Endodermal cell (in vitro differentiated cells): Measurements from ENCODE around the gene ZNF550. TPM values are rescaled to one million over a fixed set of nuclear protein-coding genes. Genes with fewer than 3 reads are reported as not detected.

Source experiments
- DNase-seq: peaks from one replicate; pipeline ENCODE4 v3.0.0-alpha.2; 2017
- H3K27ac ChIP-seq: 2 replicates; pipeline ENCODE4 v1.5.1; 2013; ENCODE audit warnings: mild to moderate bottlenecking, low read depth, low read length, moderate library complexity
- H3K27me3 ChIP-seq: 2 replicates; pipeline ENCODE4 v1.6.1; 2013; ENCODE audit warnings: mild to moderate bottlenecking, low read length, moderate library complexity; ENCODE audit not compliant: insufficient read depth, control insufficient read depth, poor library complexity, severe bottlenecking
- H3K36me3 ChIP-seq: 2 replicates; pipeline ENCODE4 v1.7.0; 2013; ENCODE audit warnings: mild to moderate bottlenecking, low read length, moderate library complexity; ENCODE audit not compliant: control insufficient read depth, insufficient read depth
- H3K4me1 ChIP-seq: one replicate; pipeline ENCODE4 v1.7.0; 2013; ENCODE audit warnings: low read length; ENCODE audit not compliant: control insufficient read depth, insufficient read depth
- H3K4me3 ChIP-seq: 2 replicates; pipeline ENCODE4 v1.5.1; 2013; ENCODE audit warnings: mild to moderate bottlenecking, low read length, moderate library complexity
- H3K9ac ChIP-seq: 2 replicates; pipeline ENCODE4 v1.6.1; 2013; ENCODE audit warnings: mild to moderate bottlenecking, low read length, moderate library complexity; ENCODE audit not compliant: poor library complexity, severe bottlenecking; ENCODE audit errors: extremely low read depth
- H3K9me3 ChIP-seq: 2 replicates; pipeline ENCODE4 v1.6.1; 2013; ENCODE audit warnings: mild to moderate bottlenecking, low read length, moderate library complexity; ENCODE audit not compliant: control insufficient read depth
- H3K27ac Mint-ChIP-seq: 2 replicates; pipeline ENCODE4 v1.8.0; 2020; ENCODE audit warnings: mixed read lengths
- H3K27me3 Mint-ChIP-seq: 2 replicates; pipeline ENCODE4 v1.8.0; 2021; ENCODE audit warnings: mild to moderate bottlenecking, mixed read lengths; ENCODE audit not compliant: insufficient read depth
- H3K36me3 Mint-ChIP-seq: 2 replicates; pipeline ENCODE4 v1.8.0; 2020; ENCODE audit warnings: low read depth, mixed read lengths
- H3K4me1 Mint-ChIP-seq: 2 replicates; pipeline ENCODE4 v1.8.0; 2020; ENCODE audit warnings: mixed read lengths
- H3K4me3 Mint-ChIP-seq: 2 replicates; pipeline ENCODE4 v1.8.0; 2020; ENCODE audit warnings: mild to moderate bottlenecking, moderate library complexity, mixed read lengths
- H3K9me3 Mint-ChIP-seq: 2 replicates; pipeline ENCODE4 v1.8.0; 2020; ENCODE audit warnings: mild to moderate bottlenecking, mixed read lengths
- WGBS, 2 experiments: methylation state at CpG; one replicate each; pipeline versions ENCODE4 v1.1.5 to v1.1.7; 2013; ENCODE audit warnings: missing lambda C conversion rate in 2 of 2, mixed read lengths in 1 of 2; ENCODE audit not compliant: insufficient coverage in 1 of 2, insufficient read length in 1 of 2; 5-methylcytosine and 5-hydroxymethylcytosine counted together
- total RNA-seq, 2 donors: library from RNA; stranded (reverse); fragmentation: NEBNext Ultra II Directional in 1 of 2; extraction: Animal tissue kit (Norgen Biotek cat#: 25700) in 1 of 2; gene quantifications; 2 replicates in 1 of 2; 3 replicates in 1 of 2; pipeline ENCODE4 v1.2.1, GENCODE V29; 2021
- TF ChIP-seq, protein P1 (sequence below): fragments of 200-600 bp; sonication (generic); conservative IDR thresholded peaks from 2 replicates; pipeline ENCODE4 v1.5.0; 2021; ENCODE audit warnings: antibody characterized with exemption, mild to moderate bottlenecking

Gene ZNF550
- total RNA-seq, 2 donors from 2014 or later = 12.3 to 16.2 TPM

DNA sequence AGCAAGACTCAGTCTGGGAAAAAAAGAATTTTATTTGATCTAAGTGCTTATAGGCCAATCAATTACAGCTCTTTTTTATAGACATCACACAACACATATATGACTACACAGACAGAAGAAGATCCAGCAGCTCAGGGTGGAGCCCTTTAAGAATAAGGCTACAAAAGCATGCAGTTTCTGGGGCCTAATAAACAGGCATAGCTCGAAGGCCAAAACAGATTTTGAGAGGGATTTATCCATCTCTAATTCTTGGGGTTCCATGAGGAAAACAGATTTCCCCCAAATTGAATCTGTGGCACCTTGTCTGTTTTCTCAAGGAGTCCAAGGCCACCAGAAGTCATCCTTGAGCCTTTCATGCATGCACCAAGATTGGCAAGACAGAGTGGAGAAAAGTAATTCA is 3.9 kb upstream of the ZNF550 start:
- peaks cover 91% of the 10 kb centered on the region for H3K9me3 Mint-ChIP-seq
- peaks cover 5% of the 10 kb centered on the region for H3K36me3 Mint-ChIP-seq
- Histone ChIP-seq H3K9ac (no peak overlapping the region), H3K36me3 (no peaks in the 10 kb centered on the region), H3K4me1 (no peaks in the 10 kb centered on the region), H3K27ac (no peak overlapping the region), H3K9me3 (peaks cover 88% of the 10 kb centered on the region), H3K4me3 (no peak overlapping the region), H3K27me3 (no peaks in the 10 kb centered on the region)
- TF ChIP-seq, protein P1, sequence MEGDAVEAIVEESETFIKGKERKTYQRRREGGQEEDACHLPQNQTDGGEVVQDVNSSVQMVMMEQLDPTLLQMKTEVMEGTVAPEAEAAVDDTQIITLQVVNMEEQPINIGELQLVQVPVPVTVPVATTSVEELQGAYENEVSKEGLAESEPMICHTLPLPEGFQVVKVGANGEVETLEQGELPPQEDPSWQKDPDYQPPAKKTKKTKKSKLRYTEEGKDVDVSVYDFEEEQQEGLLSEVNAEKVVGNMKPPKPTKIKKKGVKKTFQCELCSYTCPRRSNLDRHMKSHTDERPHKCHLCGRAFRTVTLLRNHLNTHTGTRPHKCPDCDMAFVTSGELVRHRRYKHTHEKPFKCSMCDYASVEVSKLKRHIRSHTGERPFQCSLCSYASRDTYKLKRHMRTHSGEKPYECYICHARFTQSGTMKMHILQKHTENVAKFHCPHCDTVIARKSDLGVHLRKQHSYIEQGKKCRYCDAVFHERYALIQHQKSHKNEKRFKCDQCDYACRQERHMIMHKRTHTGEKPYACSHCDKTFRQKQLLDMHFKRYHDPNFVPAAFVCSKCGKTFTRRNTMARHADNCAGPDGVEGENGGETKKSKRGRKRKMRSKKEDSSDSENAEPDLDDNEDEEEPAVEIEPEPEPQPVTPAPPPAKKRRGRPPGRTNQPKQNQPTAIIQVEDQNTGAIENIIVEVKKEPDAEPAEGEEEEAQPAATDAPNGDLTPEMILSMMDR = no peak
- peaks cover 8% of the 10 kb centered on the region for H3K27me3 Mint-ChIP-seq
- 44 to 65% methylated on average over 1 of the region's 1 CpG for whole genome bisulfite sequencing, 2 experiments
- no peak overlapping the region for H3K4me3 Mint-ChIP-seq
- no peak for DNase-seq
- H3K4me1 Mint-ChIP-seq = peaks cover 6% of the 10 kb centered on the region
- H3K27ac Mint-ChIP-seq = no peak overlapping the region

DNA sequence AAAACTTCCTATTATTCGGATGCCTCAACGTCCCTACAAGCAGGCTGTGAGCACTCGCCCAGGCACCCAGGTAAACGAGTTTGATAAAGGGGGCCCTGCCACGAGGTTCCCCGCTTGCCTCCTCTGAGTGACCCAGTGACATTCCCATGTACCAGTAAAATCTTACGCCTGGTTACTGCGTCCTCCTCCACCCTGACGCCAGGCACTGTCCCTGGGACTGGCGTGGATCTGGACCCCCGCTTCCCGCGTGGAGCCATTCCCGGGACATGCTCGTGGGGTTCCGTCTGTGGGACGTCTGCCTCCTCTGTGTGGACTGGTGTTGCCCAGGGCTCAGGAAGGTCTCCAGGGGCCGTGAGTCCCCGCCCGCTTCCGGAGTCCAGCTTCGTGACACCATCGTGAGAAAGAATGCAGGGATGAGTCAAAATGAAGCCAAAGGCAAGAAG is 407 bp upstream of the ZNF550 start:
- Mint-ChIP-seq H3K36me3 (peaks cover 26% of the 10 kb centered on the region), H3K27ac (no peak overlapping the region), H3K4me1 (peaks cover 20% of the 10 kb centered on the region), H3K4me3 (peak overlapping the region; percentile 91), H3K9me3 (peaks cover 56% of the 10 kb centered on the region), H3K27me3 (peaks cover 5% of the 10 kb centered on the region)
- H3K27ac ChIP-seq = no peak overlapping the region
- TF ChIP-seq, protein P1 = no peak
- peak overlapping the region; percentile 90 for H3K4me3 ChIP-seq
- H3K36me3 ChIP-seq = peaks cover 13% of the 10 kb centered on the region
- 85 to 88% methylated on average over 19 to 23 of the region's 23 CpGs for WGBS, 2 experiments
- DNase-seq = no peak
- no peaks in the 10 kb centered on the region for H3K4me1 ChIP-seq
- H3K9me3 ChIP-seq = peaks cover 53% of the 10 kb centered on the region
- H3K9ac ChIP-seq = no peak overlapping the region
- H3K27me3 ChIP-seq = no peaks in the 10 kb centered on the region

DNA sequence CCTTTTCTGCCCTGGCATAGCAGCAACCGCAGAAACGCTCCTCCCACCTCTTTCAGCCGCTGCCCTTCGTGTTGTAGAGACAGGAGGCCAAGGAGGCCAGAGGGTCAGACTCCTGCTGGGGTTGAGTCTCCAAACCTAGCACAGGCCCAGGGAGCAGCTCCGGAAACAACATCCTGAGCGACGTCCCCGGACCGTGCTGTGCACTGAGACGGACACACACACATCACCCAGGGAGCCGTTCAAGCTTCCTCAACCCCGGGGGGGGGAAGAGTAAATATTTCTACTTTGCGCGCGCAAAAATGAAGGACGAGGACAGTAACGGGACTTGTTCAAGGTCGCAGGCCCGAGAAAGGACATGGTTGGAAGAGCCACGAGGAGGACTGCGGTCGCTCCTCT is 657 bp downstream of the ZNF550 start:
- H3K36me3 Mint-ChIP-seq = peaks cover 36% of the 10 kb centered on the region
- peak overlapping the region; percentile 90 for H3K4me3 ChIP-seq
- H3K27me3 ChIP-seq = no peaks in the 10 kb centered on the region
- H3K4me3 Mint-ChIP-seq = peak overlapping the region; percentile 91
- DNase-seq = peak; percentile 64
- peaks cover 20% of the 10 kb centered on the region for H3K4me1 Mint-ChIP-seq
- no peak overlapping the region for H3K27ac ChIP-seq
- peaks cover 5% of the 10 kb centered on the region for H3K27me3 Mint-ChIP-seq
- peaks cover 24% of the 10 kb centered on the region for H3K36me3 ChIP-seq
- H3K9me3 ChIP-seq = peaks cover 42% of the 10 kb centered on the region
- TF ChIP-seq, protein P1 = no peak
- 1 to 2% methylated on average over 19 to 22 of the region's 22 CpGs for WGBS, 2 experiments
- H3K9ac ChIP-seq = peak overlapping the region; percentile 82
- H3K9me3 Mint-ChIP-seq = peaks cover 46% of the 10 kb centered on the region
- H3K4me1 ChIP-seq = no peaks in the 10 kb centered on the region
- H3K27ac Mint-ChIP-seq = peak overlapping the region; percentile 89
